Skin epidermis (tissue), 12 donors: ENCODE results near the gene FBLN2.

ENCODE experiments used
- H3K27ac ChIP-seq, 21 experiments: fragments of 200-600 bp; sonication (generic) in 11 of 21; one replicate each; pipeline ENCODE4 v1.5.0; 2020; ENCODE audit warnings: mild to moderate bottlenecking in 3 of 21, inconsistent platforms in 2 of 21, moderate library complexity in 2 of 21
- H3K4me3 ChIP-seq, 7 experiments: fragments of 200-600 bp; sonication (generic) in 2 of 7; one replicate each; pipeline ENCODE4 v1.5.0; 2020; ENCODE audit warnings: inconsistent platforms in 2 of 7, mild to moderate bottlenecking in 2 of 7, moderate library complexity in 1 of 7

The FBLN2 gene

DNA sequence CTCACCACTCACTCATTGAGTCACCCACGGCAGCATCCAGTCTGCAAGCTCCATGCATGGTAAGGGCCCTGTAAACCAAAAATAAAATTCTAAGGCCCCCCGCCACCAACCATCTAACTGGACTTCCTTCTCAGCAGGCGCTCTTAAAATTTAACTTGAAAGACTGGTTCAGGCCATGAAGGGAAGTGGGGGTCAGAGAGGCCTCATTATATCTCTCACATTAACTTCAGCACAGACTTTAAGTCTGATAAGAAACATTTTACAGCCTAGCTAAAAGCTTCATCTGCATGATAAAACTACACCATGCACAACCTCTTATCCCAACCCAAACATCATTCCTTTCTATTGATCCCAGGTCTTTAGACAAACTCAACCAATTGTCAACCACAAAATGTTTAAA, 38.5 kb downstream of the FBLN2 start:
- no peak overlapping the region for H3K27ac ChIP-seq
- no peak overlapping the region for H3K4me3 ChIP-seq

- Histone ChIP-seq H3K27ac (no peak overlapping the region), H3K4me3 (no peak overlapping the region)
These were observed 39.3 kb downstream of the FBLN2 start for GRCh38 chr3:13588221-13588701.

- Histone ChIP-seq H3K27ac (no peak overlapping the region), H3K4me3 (no peak overlapping the region)
These were observed 40.1 kb downstream of the FBLN2 start for GRCh38 chr3:13588993-13589392.

GRCh38 chr3:13590841-13591520, 42.1 kb downstream of the FBLN2 start:
- Histone ChIP-seq H3K27ac (no peak overlapping the region), H3K4me3 (no peak overlapping the region)

GRCh38 chr3:13593615-13594014, 44.7 kb downstream of the FBLN2 start:
- Histone ChIP-seq H3K27ac (peak overlapping the region in 1 of 21 experiments; percentile 21), H3K4me3 (no peak overlapping the region)

DNA sequence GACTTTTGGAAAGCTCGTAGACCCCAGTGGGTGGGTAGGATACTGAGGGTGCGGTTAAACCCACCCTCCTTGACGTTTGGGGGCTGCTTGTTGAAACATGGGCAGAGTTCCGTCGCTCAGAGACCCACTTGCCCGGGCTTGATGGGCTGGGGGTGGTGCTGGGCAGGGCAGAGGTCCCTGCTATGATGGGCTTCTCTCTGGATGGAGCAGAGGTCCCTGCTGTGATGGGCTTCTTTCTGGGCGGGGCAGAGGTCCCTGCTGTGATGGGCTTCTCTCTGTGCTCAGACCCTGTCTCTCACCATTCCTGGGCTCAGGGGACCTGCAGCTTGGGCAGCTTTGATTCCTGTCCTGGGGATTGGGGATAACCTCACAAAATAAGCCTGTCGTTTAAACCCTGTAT, 45.2 kb downstream of the FBLN2 start:
- Histone ChIP-seq H3K4me3 (no peak overlapping the region), H3K27ac (peak overlapping the region in 2 of 21 experiments; percentile 9 to 53)

GRCh38 chr3:13594991-13595421, 46.1 kb downstream of the FBLN2 start:
- H3K27ac ChIP-seq = peak overlapping the region in 1 of 21 experiments; percentile 9
- no peak overlapping the region for H3K4me3 ChIP-seq

DNA sequence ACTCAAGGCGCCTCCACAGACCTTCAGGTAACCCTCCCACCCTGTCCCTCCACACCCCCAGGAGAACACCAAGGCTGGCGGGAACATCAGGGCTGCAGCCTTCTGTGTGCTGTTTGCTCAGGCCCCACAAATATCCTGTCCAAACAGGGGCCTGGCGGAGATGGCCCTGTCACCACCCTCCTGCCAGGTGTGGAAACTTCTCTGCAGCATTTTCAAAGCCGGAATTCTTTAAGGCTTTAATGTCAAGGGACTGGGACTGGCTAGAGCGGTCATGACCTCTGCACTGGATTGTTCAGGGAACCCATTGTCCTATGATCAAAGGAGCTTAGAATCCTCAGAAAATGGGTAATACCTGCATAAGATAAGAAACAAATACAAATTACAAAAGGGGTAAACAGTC, 46.6 kb downstream of the FBLN2 start:
- Histone ChIP-seq H3K4me3 (no peak overlapping the region), H3K27ac (no peak overlapping the region)

GRCh38 chr3:13596426-13597205, 47.7 kb downstream of the FBLN2 start:
- Histone ChIP-seq H3K27ac (no peak overlapping the region), H3K4me3 (no peak overlapping the region)

- no peak overlapping the region for H3K27ac ChIP-seq
- H3K4me3 ChIP-seq = no peak overlapping the region
These were observed 48.7 kb downstream of the FBLN2 start for GRCh38 chr3:13597661-13598060.

DNA sequence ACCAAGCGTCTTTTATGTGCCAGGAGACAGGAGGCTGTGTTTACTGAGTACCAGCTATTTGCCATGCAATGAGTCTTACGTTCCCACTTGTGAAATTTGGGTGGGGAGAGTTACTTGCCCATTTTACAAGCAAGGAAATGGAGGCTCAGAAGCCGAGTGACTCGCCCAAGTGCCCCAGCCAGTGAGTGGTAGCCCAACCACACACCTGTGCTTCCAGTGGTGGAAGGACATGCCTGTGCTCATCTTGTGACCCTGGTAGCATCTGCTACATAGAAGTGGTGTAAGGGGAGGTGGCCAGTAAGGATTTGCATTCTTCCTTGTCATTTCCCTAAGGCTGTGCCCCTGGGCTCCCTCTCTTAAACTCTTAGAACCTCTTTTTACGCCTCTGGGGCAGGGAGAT, 49.3 kb downstream of the FBLN2 start:
- peak overlapping the region in 1 of 21 experiments; percentile 36 for H3K27ac ChIP-seq
- no peak overlapping the region for H3K4me3 ChIP-seq

DNA sequence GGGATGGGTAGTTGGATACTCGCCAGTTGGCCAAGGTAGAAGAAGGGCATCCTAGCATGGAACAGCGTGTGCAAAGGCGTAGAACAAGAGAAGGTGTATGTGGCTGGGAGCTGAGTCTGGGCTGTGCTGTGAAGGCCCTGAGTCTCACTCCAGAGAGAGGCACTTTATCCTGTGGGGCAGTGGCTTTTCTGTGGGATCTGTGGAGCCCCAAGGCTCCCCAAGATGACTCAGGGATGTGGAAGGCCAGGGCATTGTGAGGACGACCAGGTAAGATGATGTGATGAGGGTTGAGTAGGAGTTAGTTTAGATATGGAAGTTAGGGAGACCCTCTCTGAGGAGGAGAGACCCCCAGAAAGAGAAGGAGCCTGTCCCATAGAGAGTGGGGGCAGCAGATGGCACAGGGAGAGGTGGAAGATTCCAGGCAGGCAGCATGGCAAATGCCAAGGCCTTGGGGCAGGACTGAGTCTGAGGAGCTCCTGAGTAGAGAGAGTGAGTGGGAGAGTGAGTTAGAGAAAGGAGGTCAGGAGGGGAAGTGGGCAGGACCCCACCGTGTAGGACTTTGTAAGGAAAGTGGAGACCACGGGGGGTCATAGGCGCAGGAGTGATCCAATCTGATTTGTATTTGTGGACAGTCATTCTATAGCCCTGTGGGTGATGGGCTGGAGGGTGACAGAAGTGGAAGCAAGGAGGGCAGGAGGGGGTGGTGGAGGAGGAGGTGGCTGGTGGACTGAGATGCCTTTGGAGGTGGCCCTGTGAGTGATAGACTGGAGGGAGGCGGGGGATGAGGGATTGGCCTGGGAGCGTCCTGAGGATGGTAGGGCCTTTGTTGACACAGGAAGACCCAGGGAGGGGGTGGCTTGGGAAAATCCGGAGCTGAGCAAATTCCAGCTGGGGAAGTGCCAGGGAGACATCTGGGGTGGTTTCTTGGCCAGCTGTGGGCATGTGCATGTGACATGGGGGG, 50.3 kb downstream of the FBLN2 start:
- H3K4me3 ChIP-seq = no peak overlapping the region
- peak overlapping the region in 4 of 21 experiments; percentile 20 to 36 (median 24) for H3K27ac ChIP-seq

- Histone ChIP-seq H3K27ac (peak overlapping the region in 2 of 21 experiments; percentile 23 to 24), H3K4me3 (no peak overlapping the region)
These were observed 51.0 kb downstream of the FBLN2 start for GRCh38 chr3:13599887-13600450.

- Histone ChIP-seq H3K4me3 (no peak overlapping the region), H3K27ac (peak overlapping the region in 1 of 21 experiments; percentile 9)
These were observed 52.2 kb downstream of the FBLN2 start for GRCh38 chr3:13600950-13601691.

DNA sequence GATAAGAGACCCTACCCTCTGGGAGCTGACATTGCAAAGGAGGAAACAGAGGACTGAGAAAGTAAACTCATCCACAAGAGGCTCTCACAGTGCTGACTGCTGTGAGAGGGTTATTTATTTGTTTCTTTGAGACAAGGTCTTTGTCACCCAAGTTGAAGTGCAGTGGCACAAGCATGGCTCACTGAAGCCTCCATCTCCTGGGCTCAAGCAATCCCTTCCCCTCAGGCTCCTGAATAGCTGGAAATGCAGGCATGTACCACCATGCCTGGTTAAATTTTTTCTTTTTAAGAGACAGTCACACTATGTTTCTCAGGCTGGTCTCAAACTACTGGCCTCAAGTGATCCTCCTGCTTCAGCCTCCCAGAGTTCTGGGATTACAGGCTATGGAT, 52.8 kb downstream of the FBLN2 start:
- Histone ChIP-seq H3K4me3 (no peak overlapping the region), H3K27ac (no peak overlapping the region)

GRCh38 chr3:13605555-13605954, 56.6 kb downstream of the FBLN2 start:
- no peak overlapping the region for H3K27ac ChIP-seq

DNA sequence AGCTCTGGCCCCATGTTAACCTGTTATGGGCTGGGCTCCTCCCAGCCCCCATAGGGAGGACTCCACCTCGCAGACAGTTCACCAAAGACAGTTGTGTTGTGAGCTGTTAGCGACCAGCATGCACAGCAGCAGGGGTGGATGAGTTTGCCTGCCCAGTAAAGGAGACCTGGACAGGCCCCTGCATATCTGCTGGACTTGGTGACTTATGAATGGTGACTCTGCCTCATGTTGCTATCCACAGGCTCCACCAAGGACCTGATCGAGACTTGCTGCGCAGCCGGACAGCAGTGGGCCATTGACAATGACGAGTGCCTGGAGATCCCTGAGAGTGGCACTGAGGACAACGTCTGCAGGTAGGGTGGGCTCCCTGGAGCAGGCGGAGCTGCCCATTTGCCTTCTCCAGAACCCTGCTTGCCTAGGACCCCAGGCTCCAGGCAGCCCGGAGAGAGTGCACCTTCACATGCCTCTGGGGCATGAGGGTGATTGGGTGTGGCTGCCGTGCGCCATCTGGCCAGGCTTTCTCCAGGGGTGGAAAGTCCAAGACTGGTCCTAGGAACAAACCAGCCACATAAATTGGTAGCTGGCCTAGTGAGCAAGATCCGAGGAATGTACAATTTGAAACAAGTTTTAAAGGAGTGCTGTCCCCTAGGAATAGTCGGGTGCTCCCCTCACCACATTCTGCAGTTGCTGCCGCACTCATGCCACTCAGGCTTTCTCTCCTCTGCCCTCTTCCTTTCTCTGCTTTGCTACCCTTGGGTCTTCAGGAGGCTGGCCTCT, 59.1 kb downstream of the FBLN2 start:
- peak overlapping the region in 1 of 21 experiments; percentile 38 for H3K27ac ChIP-seq
- no peak overlapping the region for H3K4me3 ChIP-seq

More at GRCh38 chr3:13605555-13605954, 56.6 kb downstream of the FBLN2 start:
- H3K4me3 ChIP-seq = no peak overlapping the region
